H9 (cell line): ENCODE results near the gene STC2. TPM values are rescaled to one million over a fixed set of nuclear protein-coding genes. Genes with fewer than 3 reads are reported as not detected.

Source experiments
- DNase-seq: peaks from one replicate; pipeline ENCODE4 v3.0.0-alpha.2; 2017
- H2AFZ ChIP-seq: one replicate; pipeline ENCODE4 v1.6.1; 2013; ENCODE audit warnings: mild to moderate bottlenecking, low read length, control low read depth, moderate library complexity
- H2AK5ac ChIP-seq: 2 replicates; pipeline ENCODE4 v1.6.1; 2013; ENCODE audit warnings: low read length, control low read depth, mixed read lengths; ENCODE audit not compliant: insufficient read length
- H2BK120ac ChIP-seq: one replicate; pipeline ENCODE4 v1.6.1; 2013; ENCODE audit warnings: low read depth, mild to moderate bottlenecking, low read length, control low read depth, inconsistent platforms; ENCODE audit not compliant: poor library complexity, severe bottlenecking
- H2BK12ac ChIP-seq: 2 replicates; pipeline ENCODE4 v1.6.1; 2013; ENCODE audit warnings: low read length, control low read depth, mixed read lengths, low read depth; ENCODE audit not compliant: insufficient read length
- H2BK15ac ChIP-seq: 2 replicates; pipeline ENCODE4 v1.6.1; 2013; ENCODE audit warnings: low read depth, low read length, control low read depth
- H2BK20ac ChIP-seq: one replicate; pipeline ENCODE4 v1.6.1; 2013; ENCODE audit warnings: low read depth, mild to moderate bottlenecking, low read length, control low read depth, inconsistent platforms; ENCODE audit not compliant: poor library complexity, severe bottlenecking
- H2BK5ac ChIP-seq: 2 replicates; pipeline ENCODE4 v1.6.1; 2013; ENCODE audit warnings: low read length, control low read depth, mixed read lengths; ENCODE audit not compliant: insufficient read length
- H3K14ac ChIP-seq: 2 replicates; pipeline ENCODE4 v1.6.1; 2013; ENCODE audit warnings: low read length, control low read depth; ENCODE audit not compliant: insufficient read depth
- H3K18ac ChIP-seq: 2 replicates; pipeline ENCODE4 v1.6.1; 2013; ENCODE audit warnings: low read depth, mild to moderate bottlenecking, mixed read lengths, low read length, control low read depth; ENCODE audit not compliant: insufficient read length
- H3K23ac ChIP-seq: 2 replicates; pipeline ENCODE4 v1.6.1; 2013; ENCODE audit warnings: low read length, control low read depth, mixed read lengths, low read depth; ENCODE audit not compliant: insufficient read length
- H3K23me2 ChIP-seq: 2 replicates; pipeline ENCODE4 v1.6.1; 2013; ENCODE audit warnings: low read depth, mild to moderate bottlenecking, mixed read lengths, low read length, control low read depth; ENCODE audit not compliant: insufficient read length, poor library complexity, severe bottlenecking
- H3K27ac ChIP-seq: 2 replicates; pipeline ENCODE4 v1.5.1; 2013; ENCODE audit warnings: low read length, control low read depth, mixed read lengths, low read depth; ENCODE audit not compliant: insufficient read length
- H3K27me3 ChIP-seq: 2 replicates; pipeline ENCODE4 v1.6.1; 2013; ENCODE audit warnings: low read length, control low read depth, inconsistent platforms; ENCODE audit not compliant: insufficient read depth
- H3K4ac ChIP-seq: 2 replicates; pipeline ENCODE4 v1.6.1; 2013; ENCODE audit warnings: low read depth, mild to moderate bottlenecking, control low read depth, inconsistent platforms, low read length, moderate library complexity
- H3K4me1 ChIP-seq: 2 replicates; pipeline ENCODE4 v1.6.1; 2013; ENCODE audit warnings: low read length, control low read depth, inconsistent platforms; ENCODE audit not compliant: insufficient read depth
- H3K4me2 ChIP-seq: 2 replicates; pipeline ENCODE4 v1.6.1; 2013; ENCODE audit warnings: low read length, control low read depth, mixed read lengths; ENCODE audit not compliant: insufficient read length, insufficient read depth
- H3K56ac ChIP-seq: 2 replicates; pipeline ENCODE4 v1.6.1; 2013; ENCODE audit warnings: low read depth, mild to moderate bottlenecking, mixed read lengths, low read length, control low read depth; ENCODE audit not compliant: insufficient read length
- H3K79me1 ChIP-seq: 2 replicates; pipeline ENCODE4 v1.6.1; 2013; ENCODE audit warnings: low read depth, mild to moderate bottlenecking, moderate library complexity, low read length, control low read depth, inconsistent platforms; ENCODE audit not compliant: insufficient read depth, poor library complexity, severe bottlenecking
- H3K79me2 ChIP-seq: 2 replicates; pipeline ENCODE4 v1.6.1; 2013; ENCODE audit warnings: low read length, control low read depth, inconsistent platforms; ENCODE audit not compliant: insufficient read depth
- H3K9ac ChIP-seq: 2 replicates; pipeline ENCODE4 v1.6.1; 2013; ENCODE audit warnings: low read length, control low read depth, mixed read lengths; ENCODE audit not compliant: insufficient read length; ENCODE audit errors: extremely low read depth
- H3K9me3 ChIP-seq: one replicate; pipeline ENCODE4 v1.6.1; 2013; ENCODE audit warnings: low read depth, low read length, inconsistent platforms; ENCODE audit not compliant: control insufficient read depth
- H3T11ph ChIP-seq: one replicate; pipeline ENCODE4 v1.6.1; 2013; ENCODE audit warnings: mild to moderate bottlenecking, low read length, control low read depth, inconsistent platforms
- H4K20me1 ChIP-seq: one replicate; pipeline ENCODE4 v1.6.1; 2013; ENCODE audit not compliant: control insufficient read depth, insufficient read length, insufficient read depth
- H4K5ac ChIP-seq: 2 replicates; pipeline ENCODE4 v1.6.1; 2013; ENCODE audit warnings: low read depth, mild to moderate bottlenecking, mixed read lengths, low read length, control low read depth; ENCODE audit not compliant: insufficient read length
- H4K8ac ChIP-seq: replicated peaks from 2 replicates; pipeline ENCODE4 v1.6.1; 2013; ENCODE audit warnings: low read length, control low read depth, mixed read lengths, low read depth; ENCODE audit not compliant: insufficient read length
- H4K91ac ChIP-seq: 2 replicates; pipeline ENCODE4 v1.6.1; 2013; ENCODE audit warnings: low read depth, mild to moderate bottlenecking, moderate library complexity, mixed read lengths, low read length, control low read depth; ENCODE audit not compliant: insufficient read length
- H3K27ac Mint-ChIP-seq, 3 experiments: 2 replicates in 2 of 3; 3 replicates in 1 of 3; pipeline ENCODE4 v1.8.0; 2020 to 2021; ENCODE audit warnings: mixed read lengths in 3 of 3, mild to moderate bottlenecking in 1 of 3, moderate library complexity in 1 of 3
- H3K27me3 Mint-ChIP-seq: 2 replicates; pipeline ENCODE4 v1.8.0; 2021; ENCODE audit warnings: low read depth, mild to moderate bottlenecking, moderate library complexity, mixed read lengths
- H3K36me3 Mint-ChIP-seq, 3 experiments: 2 replicates in 2 of 3; 3 replicates in 1 of 3; pipeline ENCODE4 v1.8.0; 2020 to 2021; ENCODE audit warnings: low read depth in 3 of 3, mixed read lengths in 3 of 3; ENCODE audit not compliant: insufficient read depth in 1 of 3
- H3K4me1 Mint-ChIP-seq, 2 experiments: 2 replicates each; pipeline ENCODE4 v1.8.0; 2020; ENCODE audit warnings: mixed read lengths in 2 of 2
- H3K4me3 Mint-ChIP-seq, 2 experiments: 2 replicates in 1 of 2; 3 replicates in 1 of 2; pipeline ENCODE4 v1.8.0; 2020 to 2021; ENCODE audit warnings: mild to moderate bottlenecking in 2 of 2, mixed read lengths in 2 of 2, moderate library complexity in 1 of 2
- H3K9me3 Mint-ChIP-seq, 2 experiments: 2 replicates in 1 of 2; 3 replicates in 1 of 2; pipeline ENCODE4 v1.8.0; 2020; ENCODE audit warnings: mild to moderate bottlenecking in 2 of 2, mixed read lengths in 2 of 2, moderate library complexity in 1 of 2
- WGBS: extraction: QIAGEN DNeasy Blood & Tissue Kit; methylation state at CpG from one replicate; pipeline ENCODE4 v1.1.7; 2013; ENCODE audit warnings: missing lambda C conversion rate, low lambda C conversion rate, mixed read lengths; ENCODE audit not compliant: insufficient read length; ENCODE audit errors: extremely low coverage; 5-methylcytosine and 5-hydroxymethylcytosine counted together
- total RNA-seq: library from RNA; stranded (reverse); gene quantifications from 2 replicates; pipeline ENCODE4 v1.2.1, GENCODE V29; 2021
- TF ChIP-seq, protein P1 (sequence below): fragments of 200-600 bp; sonication (generic); conservative IDR thresholded peaks from 3 replicates; pipeline ENCODE4 v1.8.0; 2021; ENCODE audit warnings: antibody characterized with exemption, mild to moderate bottlenecking

Gene STC2
- total RNA-seq, 1 experiment from 2014 or later: 77.7 TPM

DNA sequence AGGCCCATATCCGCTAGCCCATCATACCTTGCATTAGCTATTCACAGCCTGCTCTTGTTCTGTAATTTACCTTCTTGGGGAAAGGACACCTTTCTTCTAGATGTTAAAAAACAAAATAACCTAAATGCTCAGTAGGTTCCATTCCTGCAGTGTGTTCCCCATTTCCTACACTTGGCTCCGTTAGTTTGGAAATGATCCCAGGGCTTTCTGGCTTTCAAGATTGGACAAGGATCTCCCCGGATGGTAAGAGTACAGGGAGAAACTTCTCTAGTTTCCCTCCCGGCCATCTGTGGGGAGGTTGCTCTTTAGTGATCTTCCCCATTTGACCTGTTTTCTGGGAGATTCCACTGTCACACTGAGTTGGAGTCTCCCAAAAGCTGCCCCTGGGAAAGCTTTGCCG lies 27.3 kb upstream of the STC2 start:
- peaks cover 70% of the 10 kb centered on the region for H3K27me3 Mint-ChIP-seq
- WGBS: no CpG with 5 or more reads among the region's 5 CpGs
- no peak overlapping the region for H3K14ac ChIP-seq

More for the DNA sequence above, 27.3 kb upstream of the STC2 start:
- Histone ChIP-seq H3K27ac (no peak overlapping the region), H3K9me3 (no peaks in the 10 kb centered on the region), H3K79me1 (no peaks in the 10 kb centered on the region), H2BK120ac (no peak overlapping the region), H3K23me2 (no peaks in the 10 kb centered on the region), H3K4me2 (no peak overlapping the region), H4K20me1 (no peaks in the 10 kb centered on the region), H3K79me2 (no peaks in the 10 kb centered on the region), H2BK20ac (no peak overlapping the region), H3K27me3 (no peaks in the 10 kb centered on the region), H2BK5ac (no peak overlapping the region), H2AK5ac (no peak overlapping the region), H4K91ac (no peak overlapping the region), H3K18ac (no peak overlapping the region), H2AFZ (no peak overlapping the region), H3K4me1 (no peaks in the 10 kb centered on the region), H3T11ph (no peak overlapping the region), H3K23ac (no peak overlapping the region), H3K4ac (no peak overlapping the region), H3K56ac (no peak overlapping the region), H2BK15ac (no peak overlapping the region), H2BK12ac (no peak overlapping the region), H4K8ac (no peak overlapping the region), H4K5ac (no peak overlapping the region), H3K9ac (no peak overlapping the region)
- Mint-ChIP-seq H3K36me3 (peaks cover 0 to 5% (median 0%) of the 10 kb centered on the region in 3 experiments; a peak in 1 of 7 replicates), H3K9me3 (peaks cover 0 to 2% of the 10 kb centered on the region in 2 experiments; a peak in 2 of 5 replicates), H3K4me3 (no peak overlapping the region), H3K4me1 (peaks cover 20 to 24% of the 10 kb centered on the region in 2 experiments), H3K27ac (no peak overlapping the region)
- TF ChIP-seq, protein P1, sequence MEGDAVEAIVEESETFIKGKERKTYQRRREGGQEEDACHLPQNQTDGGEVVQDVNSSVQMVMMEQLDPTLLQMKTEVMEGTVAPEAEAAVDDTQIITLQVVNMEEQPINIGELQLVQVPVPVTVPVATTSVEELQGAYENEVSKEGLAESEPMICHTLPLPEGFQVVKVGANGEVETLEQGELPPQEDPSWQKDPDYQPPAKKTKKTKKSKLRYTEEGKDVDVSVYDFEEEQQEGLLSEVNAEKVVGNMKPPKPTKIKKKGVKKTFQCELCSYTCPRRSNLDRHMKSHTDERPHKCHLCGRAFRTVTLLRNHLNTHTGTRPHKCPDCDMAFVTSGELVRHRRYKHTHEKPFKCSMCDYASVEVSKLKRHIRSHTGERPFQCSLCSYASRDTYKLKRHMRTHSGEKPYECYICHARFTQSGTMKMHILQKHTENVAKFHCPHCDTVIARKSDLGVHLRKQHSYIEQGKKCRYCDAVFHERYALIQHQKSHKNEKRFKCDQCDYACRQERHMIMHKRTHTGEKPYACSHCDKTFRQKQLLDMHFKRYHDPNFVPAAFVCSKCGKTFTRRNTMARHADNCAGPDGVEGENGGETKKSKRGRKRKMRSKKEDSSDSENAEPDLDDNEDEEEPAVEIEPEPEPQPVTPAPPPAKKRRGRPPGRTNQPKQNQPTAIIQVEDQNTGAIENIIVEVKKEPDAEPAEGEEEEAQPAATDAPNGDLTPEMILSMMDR: no peak
- no peak for DNase-seq
